Retinal pigment epithelial cell (primary cell): ENCODE data around the gene LTK.
"Not testable (repeated sequence)": the region's sequence is repeated elsewhere in the genome, so short reads cannot be mapped to it uniquely, and the experiment has no call there.

Experiments
- DNase-seq: peaks from one replicate; pipeline ENCODE4 v3.0.0-alpha.2; 2010; ENCODE audit warnings: low read depth
- H3K4me3 ChIP-seq: 2 replicates; pipeline ENCODE4 v1.5.1; 2011; ENCODE audit warnings: mild to moderate bottlenecking, low read length, control low read depth, moderate library complexity
- CTCF ChIP-seq: conservative IDR thresholded peaks from 2 replicates; pipeline ENCODE4 v1.5.1; 2011; ENCODE audit warnings: low read depth, low read length, control low read depth, inconsistent platforms

Gene LTK

GRCh38 chr15:41474941-41475340 lies 38.7 kb downstream of the LTK start:
- no peak for TF ChIP-seq CTCF
- H3K4me3 ChIP-seq = no peak overlapping the region
- DNase-seq = no peak

GRCh38 chr15:41474436-41474835 lies 39.2 kb downstream of the LTK start:
- no peak for TF ChIP-seq CTCF
- no peak for DNase-seq
- no peak overlapping the region for H3K4me3 ChIP-seq

DNA sequence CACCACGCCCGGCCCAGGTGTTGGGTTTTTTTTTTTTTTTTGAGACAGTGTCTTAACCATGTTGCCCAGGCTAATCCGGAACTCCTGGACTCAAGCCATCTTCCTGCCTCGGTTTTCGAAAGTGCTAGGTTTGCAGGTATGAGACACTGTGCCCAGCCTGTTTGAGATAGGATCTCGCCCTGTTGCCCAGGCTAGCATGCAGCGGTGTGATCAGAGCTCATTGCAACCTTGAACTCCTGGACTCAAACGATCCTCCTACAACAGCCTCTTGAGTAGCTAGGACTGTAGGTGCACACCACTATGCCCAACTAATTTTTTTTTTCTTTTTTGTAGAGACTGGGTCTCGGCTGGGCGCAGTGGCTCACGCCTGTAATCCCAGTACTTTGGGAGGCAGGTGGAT lies 40.2 kb downstream of the LTK start:
- no peak for TF ChIP-seq CTCF
- no peak overlapping the region for H3K4me3 ChIP-seq
- no peak for DNase-seq

- not testable (repeated sequence) for DNase-seq, H3K4me3 ChIP-seq
Observed at GRCh38 chr15:41469644-41470043, 44.0 kb downstream of the LTK start.

DNA sequence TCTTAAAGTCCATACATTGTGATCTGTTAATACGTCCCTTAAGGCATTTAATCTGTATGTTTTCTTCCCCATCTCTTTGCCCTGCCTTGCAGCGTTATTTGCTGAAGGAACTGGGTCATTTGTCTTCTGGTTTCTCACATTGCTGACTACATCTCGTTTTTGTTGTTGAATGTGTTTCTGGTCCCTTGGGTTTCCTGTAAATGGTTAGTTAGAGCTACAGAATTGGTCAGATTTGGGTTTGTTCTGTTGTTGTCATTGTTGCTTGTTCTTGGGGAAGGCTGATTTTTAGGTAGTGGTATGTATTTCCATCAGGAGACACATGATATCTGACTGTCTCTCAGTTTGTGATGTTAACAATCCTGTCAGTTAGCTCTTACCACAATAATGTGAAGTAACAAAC lies 46.9 kb downstream of the LTK start:
- no peak for TF ChIP-seq CTCF
- no peak for DNase-seq
- no peak overlapping the region for H3K4me3 ChIP-seq

- peak; percentile 100 for TF ChIP-seq CTCF
- peak; percentile 19 for DNase-seq
- no peak overlapping the region for H3K4me3 ChIP-seq
Observed at GRCh38 chr15:41465822-41466421, 47.7 kb downstream of the LTK start.

DNA sequence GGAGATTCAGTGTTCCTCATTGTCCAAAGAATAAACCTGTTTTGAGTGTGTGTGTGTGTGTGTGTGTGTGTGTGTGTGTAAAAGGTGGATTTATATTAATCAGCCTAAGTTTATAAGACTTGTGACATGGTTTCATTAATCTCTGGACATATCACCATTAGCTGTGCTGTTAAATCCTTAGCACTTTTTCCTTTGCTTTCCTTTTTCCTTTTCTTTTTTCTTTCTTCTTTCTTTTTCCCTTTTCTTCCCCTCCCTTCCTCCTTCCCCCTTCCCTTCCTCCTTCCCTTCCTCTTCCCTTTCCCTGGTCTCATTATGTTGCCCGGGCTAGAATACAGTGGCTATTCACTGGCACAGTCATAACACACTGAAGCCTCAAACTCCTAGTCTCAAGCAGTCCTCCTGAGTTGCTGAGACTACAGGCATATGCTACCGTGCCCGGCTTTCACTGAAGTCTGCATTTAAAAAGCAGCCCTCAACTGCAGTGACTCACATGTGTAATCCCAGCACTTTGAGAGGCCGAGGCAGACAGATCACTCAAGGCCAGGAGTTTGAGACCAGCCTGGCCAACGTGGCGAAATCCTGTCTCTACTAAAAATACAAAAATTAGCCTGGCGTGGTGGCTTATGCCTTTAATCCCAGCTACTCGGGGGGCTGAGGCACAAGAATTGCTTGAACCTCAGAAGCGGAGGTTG lies 48.6 kb downstream of the LTK start:
- no peak overlapping the region for H3K4me3 ChIP-seq
- DNase-seq = no peak
- TF ChIP-seq CTCF = no peak
